Daoy (cell line): ENCODE results near the gene DEPDC1. TPM values are rescaled to one million over a fixed set of nuclear protein-coding genes. Genes with fewer than 3 reads are reported as not detected.
"Not testable (repeated sequence)": the region's sequence is repeated elsewhere in the genome, so short reads cannot be mapped to it uniquely, and the experiment has no call there.

Experiments used
- DNase-seq: peaks from one replicate; pipeline ENCODE4 v3.0.0-alpha.2; 2015; ENCODE audit warnings: low read depth
- total RNA-seq: library from RNA; depleted of rRNA; stranded (reverse); fragments of >200 nt; shearing (Covaris generic); gene quantifications from 2 replicates; pipeline ENCODE4 v1.2.3, GENCODE V29; 2014

The DEPDC1 gene
- total RNA-seq, 1 experiment from 2014 or later = 68.4 TPM

GRCh38 chr1:68478662-68479061 lies 18.2 kb downstream of the DEPDC1 start:
- no peak for DNase-seq

- DNase-seq = not testable (repeated sequence)
Observed at GRCh38 chr1:68476626-68477025, 20.3 kb downstream of the DEPDC1 start.

GRCh38 chr1:68473060-68473459 lies 23.8 kb downstream of the DEPDC1 start:
- no peak for DNase-seq

GRCh38 chr1:68470388-68470970 lies 26.4 kb downstream of the DEPDC1 start:
- DNase-seq = peak; percentile 8

- DNase-seq = no peak
Observed at GRCh38 chr1:68464891-68465290, 32.0 kb downstream of the DEPDC1 start.

GRCh38 chr1:68460935-68461334 lies 35.9 kb downstream of the DEPDC1 start:
- no peak for DNase-seq

GRCh38 chr1:68459796-68460195 lies 37.1 kb downstream of the DEPDC1 start:
- DNase-seq = peak; percentile 35

- no peak for DNase-seq
Observed at GRCh38 chr1:68459091-68459490, 37.8 kb downstream of the DEPDC1 start.

- no peak for DNase-seq
Observed at GRCh38 chr1:68456202-68456601, 40.7 kb downstream of the DEPDC1 start.

- DNase-seq = no peak
Observed at GRCh38 chr1:68454534-68454933, 42.3 kb downstream of the DEPDC1 start.

GRCh38 chr1:68453060-68453670 lies 43.7 kb downstream of the DEPDC1 start:
- DNase-seq = peak; percentile 31

- peak; percentile 16 for DNase-seq
Observed at GRCh38 chr1:68449901-68450300, 47.0 kb downstream of the DEPDC1 start, which contains the start of gene RPE65. Gene RPE65 (minus strand): TSS chr1:68449954. CDS start chr1:68449905, 49 bp downstream.

- no peak for DNase-seq
Observed at GRCh38 chr1:68448365-68448764, 48.5 kb downstream of the DEPDC1 start.

- no peak for DNase-seq
Observed at GRCh38 chr1:68445709-68446108, 51.2 kb downstream of the DEPDC1 start.

GRCh38 chr1:68442822-68443556 lies 53.9 kb downstream of the DEPDC1 start:
- peak; percentile 68 for DNase-seq

GRCh38 chr1:68442006-68442405 lies 54.9 kb downstream of the DEPDC1 start:
- peak; percentile 4 for DNase-seq

- no peak for DNase-seq
Observed at GRCh38 chr1:68438310-68438709, 58.6 kb downstream of the DEPDC1 start.

GRCh38 chr1:68433395-68433794 lies 63.5 kb downstream of the DEPDC1 start:
- no peak for DNase-seq

- no peak for DNase-seq
Observed at GRCh38 chr1:68431076-68431475, 65.8 kb downstream of the DEPDC1 start.

GRCh38 chr1:68429233-68429808 lies 67.6 kb downstream of the DEPDC1 start:
- DNase-seq = no peak

GRCh38 chr1:68426594-68426993 lies 70.3 kb downstream of the DEPDC1 start:
- DNase-seq = no peak
